Thyroid gland (tissue), 4 donors: ENCODE data around the gene PSAP.

ENCODE experiments used
- POLR2A ChIP-seq, 2 donors: fragments of 450-650 bp; IDR thresholded peaks; one replicate each; pipeline ENCODE4 v1.6.1; 2017; ENCODE audit warnings: antibody characterized with exemption in 2 of 2, mild to moderate bottlenecking in 2 of 2, moderate library complexity in 1 of 2
- TF ChIP-seq, protein P1 (sequence below), 6 experiments: fragments of 200-600 bp in 3 of 6; fragments of 450-650 bp in 3 of 6; sonication (generic) in 3 of 6; IDR thresholded peaks; one replicate each; pipeline ENCODE4 v1.5.1; 2016 to 2019; ENCODE audit warnings: antibody characterized with exemption in 6 of 6, mild to moderate bottlenecking in 2 of 6, inconsistent platforms in 1 of 6, moderate library complexity in 1 of 6

- TF ChIP-seq POLR2A (IDR thresholded peaks at IDR 0.05) = no peak
- TF ChIP-seq, protein P1, sequence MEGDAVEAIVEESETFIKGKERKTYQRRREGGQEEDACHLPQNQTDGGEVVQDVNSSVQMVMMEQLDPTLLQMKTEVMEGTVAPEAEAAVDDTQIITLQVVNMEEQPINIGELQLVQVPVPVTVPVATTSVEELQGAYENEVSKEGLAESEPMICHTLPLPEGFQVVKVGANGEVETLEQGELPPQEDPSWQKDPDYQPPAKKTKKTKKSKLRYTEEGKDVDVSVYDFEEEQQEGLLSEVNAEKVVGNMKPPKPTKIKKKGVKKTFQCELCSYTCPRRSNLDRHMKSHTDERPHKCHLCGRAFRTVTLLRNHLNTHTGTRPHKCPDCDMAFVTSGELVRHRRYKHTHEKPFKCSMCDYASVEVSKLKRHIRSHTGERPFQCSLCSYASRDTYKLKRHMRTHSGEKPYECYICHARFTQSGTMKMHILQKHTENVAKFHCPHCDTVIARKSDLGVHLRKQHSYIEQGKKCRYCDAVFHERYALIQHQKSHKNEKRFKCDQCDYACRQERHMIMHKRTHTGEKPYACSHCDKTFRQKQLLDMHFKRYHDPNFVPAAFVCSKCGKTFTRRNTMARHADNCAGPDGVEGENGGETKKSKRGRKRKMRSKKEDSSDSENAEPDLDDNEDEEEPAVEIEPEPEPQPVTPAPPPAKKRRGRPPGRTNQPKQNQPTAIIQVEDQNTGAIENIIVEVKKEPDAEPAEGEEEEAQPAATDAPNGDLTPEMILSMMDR (IDR thresholded peaks at IDR 0.05) = no peak
These were observed 21.9 kb downstream of the PSAP start for GRCh38 chr10:71829171-71829570.
